Stimulated activated naive CD8-positive, alpha-beta T cell treated with anti-CD3 and anti-CD28 coated beads, Interleukin-15, Interleukin-2, amounts not matched to agents 100 U/mL and 50 U/mL, for 24 hours (primary cell): ENCODE measurements around the gene KRTAP2-4.
"Not testable (repeated sequence)": the region's sequence is repeated elsewhere in the genome, so short reads cannot be mapped to it uniquely, and the experiment has no call there.

Experiments
- ATAC-seq: fragments of 150-1000 bp; cut with Tn5 transposase; one replicate; pipeline ENCODE4 v1.10.0; 2021
- DNase-seq: peaks from one replicate; pipeline ENCODE4 v3.0.0; 2021

Gene KRTAP2-4, protein sequence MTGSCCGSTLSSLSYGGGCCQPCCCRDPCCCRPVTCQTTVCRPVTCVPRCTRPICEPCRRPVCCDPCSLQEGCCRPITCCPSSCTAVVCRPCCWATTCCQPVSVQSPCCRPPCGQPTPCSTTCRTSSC

DNA sequence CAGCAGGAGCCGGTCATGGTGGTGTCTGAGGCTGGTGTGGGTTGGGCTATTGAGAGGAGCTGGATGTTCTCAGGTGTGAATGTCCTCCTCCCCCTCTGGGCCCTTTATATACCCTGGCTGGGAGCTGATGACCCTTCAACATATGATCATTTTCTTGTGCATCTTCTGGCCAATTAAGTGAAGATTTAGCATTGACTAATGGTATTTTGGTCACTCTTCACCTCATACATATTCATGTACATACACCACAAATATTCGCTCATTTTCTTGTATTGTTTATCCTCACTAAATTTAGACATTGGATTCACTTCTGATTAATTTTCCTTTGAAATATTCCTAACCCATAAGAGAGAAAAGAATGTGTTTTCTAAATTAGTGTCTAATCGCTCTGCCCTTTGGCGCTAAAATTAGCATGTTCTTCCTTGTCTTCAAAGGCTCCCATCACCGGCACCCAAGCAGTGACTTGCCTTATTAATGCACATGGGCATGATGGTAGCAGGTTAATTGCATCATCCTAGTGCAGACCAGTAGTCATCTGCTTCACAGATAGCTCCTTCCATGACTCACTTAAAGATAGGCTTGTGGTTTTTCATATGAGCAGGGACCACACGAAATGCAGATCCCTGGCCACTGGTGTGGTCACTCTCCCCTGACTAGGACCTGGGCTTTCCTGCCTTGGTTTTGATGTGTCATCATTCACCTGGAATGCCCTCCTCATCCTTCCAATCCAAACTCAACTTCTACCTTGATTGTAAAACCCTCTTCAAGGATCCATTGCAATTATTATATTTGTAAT is at the start of gene KRTAP2-4:
Gene KRTAP2-4 (minus strand): TSS at position 51 of the 796 bp plus-strand sequence. CDS start 34 bp downstream, at position 17.
- no peak for ATAC-seq

DNA sequence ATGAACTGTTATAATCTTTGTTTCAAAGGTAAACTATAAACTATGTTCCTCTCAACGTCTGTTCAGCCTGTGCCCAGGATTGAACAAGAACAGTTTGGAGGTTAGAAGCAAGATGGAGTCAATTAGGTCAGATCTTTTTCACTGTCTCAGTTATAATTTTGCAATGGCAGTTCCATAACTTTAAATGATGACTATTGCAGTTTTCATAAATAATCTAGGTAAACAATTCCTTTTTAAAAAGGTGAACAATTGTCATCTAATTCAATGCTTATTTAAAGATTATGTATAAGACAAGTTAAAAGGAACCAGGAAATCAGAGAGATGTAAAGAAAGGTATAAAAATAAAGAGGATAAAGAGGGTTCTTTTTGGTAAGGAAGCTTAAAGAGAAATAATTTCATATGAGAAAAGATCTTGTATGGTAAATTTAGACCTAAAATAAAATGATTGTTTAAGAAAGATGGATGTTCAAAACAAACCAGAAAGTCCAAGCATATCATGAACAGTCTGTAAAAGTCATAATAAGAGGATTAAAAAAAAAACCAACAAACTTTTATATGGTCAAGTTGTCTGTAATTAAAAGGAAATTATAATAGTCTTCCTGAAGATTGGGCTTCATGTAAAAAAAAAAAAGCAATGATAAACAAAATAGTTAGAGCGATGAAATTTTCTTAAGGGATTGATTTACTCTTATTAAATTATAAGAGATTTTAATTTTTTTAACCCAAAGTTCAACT is 45.6 kb upstream of the KRTAP2-4 start:
- no peak for ATAC-seq
- DNase-seq = no peak

More for the DNA sequence above, at the start of gene KRTAP2-4:
- no peak for DNase-seq

DNA sequence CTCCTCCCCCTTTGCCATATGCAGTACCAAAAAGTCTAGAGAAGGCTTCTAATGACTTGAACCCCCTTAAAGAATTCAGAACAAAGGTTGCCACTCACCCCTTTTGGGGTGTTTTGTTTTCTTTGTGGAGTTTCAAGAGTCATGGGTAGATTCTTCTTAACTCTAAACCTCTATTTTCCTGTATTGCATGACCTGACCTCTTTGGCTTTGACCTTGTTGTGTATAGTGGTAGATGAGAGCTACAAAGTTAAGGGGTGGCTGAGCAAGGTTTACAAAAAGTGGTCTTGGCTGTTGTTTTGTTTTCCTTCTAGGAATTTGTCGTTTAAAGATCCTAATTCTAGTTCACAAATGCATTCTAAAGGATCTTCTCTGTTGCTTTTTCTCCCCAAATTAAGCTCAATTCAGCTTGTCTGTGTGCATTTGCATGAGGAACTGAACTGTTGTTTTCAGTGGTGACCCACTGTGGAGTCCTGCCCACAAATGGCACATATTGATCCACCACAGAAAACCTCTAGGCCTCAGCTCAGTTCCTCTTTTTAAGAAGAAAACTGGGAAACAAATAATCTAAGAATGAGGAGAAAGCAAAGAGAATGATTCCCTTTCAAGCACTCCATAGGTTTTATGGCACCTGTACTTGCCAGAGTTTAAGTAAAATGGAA is 43.2 kb upstream of the KRTAP2-4 start:
- not testable (repeated sequence) for DNase-seq, ATAC-seq

DNA sequence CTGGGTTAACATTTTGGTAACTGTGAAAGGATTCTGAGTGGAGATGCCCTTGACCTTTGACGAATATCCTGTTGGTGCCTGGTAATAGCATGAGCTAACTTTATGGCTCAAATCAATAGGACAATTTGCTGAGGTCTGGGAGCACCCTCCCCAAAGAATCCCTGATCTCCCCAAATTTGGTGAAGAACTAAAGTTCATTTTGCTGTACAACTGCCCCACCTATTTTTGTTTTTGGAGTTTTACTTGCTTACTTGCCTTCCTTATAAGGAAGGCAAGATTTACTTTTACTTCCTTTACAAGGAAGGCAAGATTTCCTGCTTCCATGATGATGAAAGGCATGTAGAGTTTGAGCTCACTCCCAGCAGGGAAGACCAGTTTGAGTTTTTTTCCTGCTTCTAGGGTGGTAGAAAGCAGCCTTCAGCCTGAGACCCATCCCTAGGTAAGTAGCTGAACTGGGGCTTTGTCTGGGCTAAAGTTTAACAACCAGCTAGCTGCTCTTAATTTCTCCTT is 42.3 kb upstream of the KRTAP2-4 start:
- ATAC-seq (no peak), DNase-seq (no peak)

DNA sequence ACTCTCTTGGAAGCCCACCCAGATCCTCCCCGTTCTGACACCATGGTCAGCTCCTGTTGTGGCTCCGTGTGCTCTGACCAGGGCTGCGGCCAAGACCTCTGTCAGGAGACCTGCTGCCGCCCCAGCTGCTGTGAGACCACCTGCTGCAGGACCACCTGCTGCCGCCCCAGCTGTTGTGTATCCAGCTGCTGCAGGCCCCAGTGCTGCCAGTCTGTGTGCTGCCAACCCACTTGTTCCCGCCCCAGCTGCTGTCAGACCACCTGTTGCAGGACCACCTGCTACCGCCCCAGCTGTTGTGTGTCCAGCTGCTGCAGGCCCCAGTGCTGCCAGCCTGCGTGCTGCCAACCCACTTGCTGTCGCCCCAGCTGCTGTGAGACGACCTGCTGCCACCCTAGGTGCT is 39.7 kb upstream of the KRTAP2-4 start, which contains the start of gene KRTAP4-9:
Gene KRTAP4-9 (plus strand): TSS at position 43 of the 400 bp plus-strand sequence. CDS start 0 bp downstream, at position 43.
- ATAC-seq, DNase-seq: not testable (repeated sequence)

DNA sequence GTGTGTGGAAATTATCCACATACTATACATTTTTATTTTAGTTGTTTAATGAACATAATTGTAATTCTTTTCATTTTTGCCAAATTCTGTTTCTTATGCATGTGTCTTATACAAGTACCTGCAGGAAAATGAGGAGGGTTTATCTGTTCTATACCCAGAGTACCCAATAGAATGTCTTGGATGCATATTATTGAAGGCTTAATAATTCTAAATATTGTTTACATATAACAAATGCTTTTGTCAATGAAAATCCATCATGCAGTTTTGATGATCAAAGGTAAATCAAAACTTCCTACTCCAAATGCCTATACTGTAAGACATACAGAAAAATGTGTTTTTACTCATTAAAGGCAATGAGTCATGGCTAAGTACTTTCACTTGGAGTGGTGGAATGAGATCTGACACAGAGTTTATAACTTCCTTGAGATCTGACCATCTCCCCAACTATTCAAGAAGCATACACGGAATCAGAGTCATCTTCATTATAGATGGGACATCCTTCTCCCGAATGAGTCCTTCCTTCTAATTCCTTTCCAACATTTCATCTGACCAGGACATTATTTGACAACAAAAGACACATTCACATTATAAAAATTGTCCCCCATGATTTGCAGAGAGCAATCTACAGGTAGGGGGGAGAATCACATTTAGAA is 38.8 kb upstream of the KRTAP2-4 start:
- DNase-seq, ATAC-seq: not testable (repeated sequence)

DNA sequence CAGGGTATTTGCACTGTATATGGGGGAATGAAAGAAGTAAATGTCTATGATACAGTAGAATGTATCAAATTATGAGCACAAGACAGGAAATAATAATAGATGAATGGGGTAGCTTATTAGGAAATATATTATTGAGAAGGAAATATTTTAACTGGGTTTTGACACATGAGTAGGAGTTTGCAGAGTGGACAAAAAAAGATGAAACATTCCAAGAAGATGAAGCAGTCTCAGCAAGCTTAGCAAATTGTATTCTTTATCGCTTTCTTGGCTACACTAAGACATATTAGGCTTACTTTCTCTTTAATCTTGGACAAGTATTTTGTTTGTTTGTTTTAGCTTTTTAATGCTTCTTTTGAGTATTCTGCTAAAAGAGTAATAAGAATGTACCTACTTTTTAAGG is 38.2 kb upstream of the KRTAP2-4 start:
- ATAC-seq = no peak
- DNase-seq = no peak

DNA sequence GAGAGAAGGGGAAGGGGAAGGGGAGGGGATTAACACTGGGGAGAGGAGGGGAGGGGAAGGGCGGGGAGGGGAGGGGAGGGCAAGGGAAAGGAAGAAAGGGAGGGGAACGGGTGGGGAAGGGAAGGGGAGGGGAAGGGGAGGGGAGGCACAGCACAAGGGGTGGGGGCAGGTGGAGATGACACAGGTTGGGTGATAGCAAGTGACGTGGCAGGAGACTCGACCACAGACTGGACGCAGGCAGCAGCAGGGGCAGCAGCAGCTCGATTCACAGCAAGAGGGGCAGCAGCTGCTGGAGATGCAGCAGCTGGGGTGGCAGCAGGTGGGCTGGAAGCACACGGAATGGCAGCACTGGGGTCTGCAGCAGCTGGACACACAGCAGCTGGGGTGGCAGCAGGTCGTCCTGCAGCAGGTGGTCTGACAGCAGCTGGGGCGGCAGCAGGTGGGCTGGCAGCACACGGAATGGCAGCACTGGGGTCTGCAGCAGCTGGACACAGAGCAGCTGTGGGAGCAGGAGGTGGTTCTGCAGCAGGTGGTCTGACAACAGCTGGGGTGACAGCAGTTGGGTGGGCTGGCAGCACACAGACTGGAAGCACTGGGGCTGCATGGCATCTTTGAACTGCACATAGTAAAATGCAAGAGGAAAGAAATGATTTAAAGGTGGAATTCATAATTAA is 36.0 kb upstream of the KRTAP2-4 start, which contains the start of gene KRTAP4-16:
Gene KRTAP4-16 (minus strand): TSS at position 624 of the 674 bp plus-strand sequence. CDS start 0 bp downstream, at position 624.
- DNase-seq (no peak), ATAC-seq (no peak)

DNA sequence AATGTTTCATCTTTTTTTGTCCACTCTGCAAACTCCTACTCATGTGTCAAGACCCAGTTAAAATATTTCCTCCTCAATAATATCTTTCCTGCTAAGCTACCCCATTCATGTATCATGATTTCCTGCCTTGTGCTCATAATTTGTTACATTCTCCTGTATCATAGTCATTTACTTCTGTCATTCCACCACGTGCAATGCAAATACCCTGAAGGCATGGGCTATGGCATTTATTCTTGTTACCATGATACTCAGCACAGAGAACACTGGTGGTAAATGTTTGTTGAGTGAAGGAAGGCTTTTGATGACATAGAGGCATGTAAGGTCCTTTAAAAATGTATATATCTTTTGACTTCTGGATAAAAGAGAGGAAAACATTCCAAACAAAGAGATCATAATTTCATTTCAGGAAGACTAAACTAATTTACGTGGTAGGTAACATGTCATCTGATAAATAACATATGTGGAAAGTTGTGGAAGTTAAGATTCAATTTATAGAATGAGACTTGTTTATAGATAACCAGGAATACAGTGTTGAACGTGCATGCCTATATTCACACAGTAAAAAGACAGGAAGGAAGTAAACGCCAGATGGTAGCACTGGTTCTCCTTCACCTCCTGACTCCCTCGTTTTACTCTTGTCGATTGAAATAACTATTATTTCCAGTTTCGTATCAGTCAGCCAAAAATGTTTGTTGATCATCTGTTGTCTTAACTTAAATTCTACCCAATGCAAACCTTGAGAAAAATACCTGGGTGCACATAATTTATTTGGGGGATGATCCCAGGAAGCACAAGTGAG is 34.2 kb upstream of the KRTAP2-4 start:
- DNase-seq = not testable (repeated sequence)

DNA sequence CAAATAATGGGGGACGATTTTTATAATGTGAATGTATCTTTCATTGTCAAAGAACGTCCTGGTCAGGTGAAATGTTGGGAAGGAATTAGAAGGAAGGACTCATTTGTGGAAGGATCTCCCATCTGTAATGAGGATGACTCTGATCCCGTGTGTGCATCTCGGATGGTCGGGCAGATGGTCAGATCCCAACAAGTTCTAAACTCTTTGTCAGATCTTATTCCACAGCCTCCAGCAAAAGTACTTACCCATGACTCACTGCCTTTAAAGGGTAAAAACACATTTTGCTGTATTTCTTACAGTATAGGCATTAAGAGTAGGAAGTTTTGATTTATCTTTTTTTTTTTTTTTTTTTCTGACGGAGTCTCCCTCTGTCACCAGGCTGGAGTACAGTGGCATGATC is 32.8 kb upstream of the KRTAP2-4 start:
- DNase-seq (no peak), ATAC-seq (no peak)

More for the DNA sequence above, 34.2 kb upstream of the KRTAP2-4 start:
- ATAC-seq = not testable (repeated sequence)

DNA sequence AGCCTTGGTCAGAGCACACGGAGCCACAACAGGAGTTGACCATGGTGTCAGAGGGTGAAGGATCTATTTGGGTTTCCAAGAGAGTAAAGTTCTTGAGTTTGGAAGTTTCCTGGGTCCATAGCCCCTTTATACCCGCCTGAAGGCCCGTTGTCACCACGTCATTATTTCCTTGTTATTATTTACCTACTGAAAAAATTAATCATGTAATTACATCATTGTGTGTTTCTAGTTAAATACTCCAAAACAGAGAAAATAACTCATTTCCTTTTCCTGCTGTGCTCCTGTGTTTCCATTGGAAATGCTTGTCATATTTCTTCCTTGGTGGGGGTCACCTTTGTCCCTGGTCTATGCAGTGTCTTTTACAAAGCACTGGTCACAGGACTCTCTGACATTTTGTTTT is 32.4 kb upstream of the KRTAP2-4 start, which contains the start of gene KRTAP4-8:
Gene KRTAP4-8 (minus strand): TSS at position 101 of the 400 bp plus-strand sequence. CDS start 58 bp downstream, at position 43.
- ATAC-seq (no peak), DNase-seq (no peak)

DNA sequence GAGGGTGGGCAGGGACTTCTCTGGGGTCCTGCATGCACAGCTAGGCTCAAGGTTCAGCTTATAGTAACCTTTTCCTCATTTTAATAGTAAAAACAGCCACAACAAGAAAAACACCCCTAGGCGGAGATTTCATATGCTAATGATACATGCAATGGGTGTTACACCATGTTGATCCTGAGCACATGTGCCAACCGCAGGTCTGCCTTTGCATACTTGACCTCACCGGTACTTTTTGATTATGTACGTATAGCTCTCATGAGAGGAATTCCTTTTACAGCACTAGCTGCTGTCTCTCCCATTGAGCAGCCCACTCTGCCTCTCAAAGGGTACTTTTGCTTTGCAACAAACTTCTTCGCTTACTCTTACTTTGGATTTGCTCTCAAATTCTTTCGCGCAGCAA is 30.4 kb upstream of the KRTAP2-4 start:
- ATAC-seq = no peak

DNA sequence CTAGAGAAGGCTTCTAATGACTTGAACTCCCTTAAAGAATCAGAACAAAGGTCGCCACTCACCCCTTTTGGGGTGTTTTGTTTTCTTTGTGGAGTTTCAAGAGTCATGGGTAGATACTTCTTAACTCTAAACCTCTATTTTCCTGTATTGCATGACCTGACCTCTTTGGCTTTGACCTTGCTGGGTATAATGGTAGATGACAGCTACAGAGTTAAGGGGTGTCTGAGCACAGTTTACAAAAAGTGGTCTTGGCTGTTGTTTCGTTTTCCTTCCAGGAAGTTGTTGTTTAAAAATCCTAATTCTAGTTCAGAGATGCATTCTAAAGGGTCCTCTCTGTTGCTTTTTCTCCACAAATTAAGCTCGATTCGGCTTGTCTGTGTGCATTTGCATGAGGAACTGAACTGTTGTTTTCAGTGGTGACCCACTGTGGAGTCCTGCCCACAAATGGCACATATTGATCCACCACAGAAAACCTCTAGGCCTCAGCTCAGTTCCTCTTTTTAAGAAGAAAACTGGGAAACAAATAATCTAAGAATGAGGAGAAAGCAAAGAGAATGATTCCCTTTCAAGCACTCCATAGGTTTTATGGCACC is 23.2 kb upstream of the KRTAP2-4 start:
- not testable (repeated sequence) for ATAC-seq, DNase-seq

More for the DNA sequence above, 30.4 kb upstream of the KRTAP2-4 start:
- no peak for DNase-seq

DNA sequence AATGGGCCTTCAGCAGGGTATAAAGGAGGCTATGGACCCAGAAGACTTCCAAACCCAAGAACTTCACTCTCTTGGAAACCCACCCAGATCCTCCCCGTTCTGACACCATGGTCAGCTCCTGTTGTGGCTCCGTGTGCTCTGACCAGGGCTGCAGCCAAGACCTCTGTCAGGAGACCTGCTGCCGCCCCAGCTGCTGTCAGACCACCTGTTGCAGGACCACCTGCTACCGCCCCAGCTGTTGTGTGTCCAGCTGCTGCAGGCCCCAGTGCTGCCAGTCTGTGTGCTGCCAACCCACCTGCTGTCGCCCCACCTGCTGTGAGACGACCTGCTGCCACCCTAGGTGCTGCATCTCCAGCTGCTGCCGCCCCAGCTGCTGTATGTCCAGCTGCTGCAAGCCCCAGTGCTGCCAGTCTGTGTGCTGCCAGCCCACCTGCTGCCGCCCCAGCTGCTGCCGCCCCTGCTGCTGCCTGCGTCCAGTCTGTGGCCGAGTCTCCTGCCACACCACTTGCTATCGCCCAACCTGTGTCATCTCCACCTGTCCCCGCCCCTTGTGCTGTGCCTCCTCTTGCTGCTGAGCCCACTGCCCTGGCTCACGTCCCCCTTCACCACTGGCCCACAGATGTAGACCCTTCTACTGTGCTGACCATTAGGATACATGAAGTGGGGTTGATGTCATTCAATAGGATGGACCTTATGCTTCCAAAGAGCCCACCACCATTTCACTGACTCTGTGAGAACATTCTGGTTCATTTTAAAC is 18.6 kb upstream of the KRTAP2-4 start, which contains the start of gene KRTAP4-7:
Gene KRTAP4-7 (plus strand): TSS at position 51 of the 757 bp plus-strand sequence. CDS start 57 bp downstream, at position 108.
- not testable (repeated sequence) for ATAC-seq

DNA sequence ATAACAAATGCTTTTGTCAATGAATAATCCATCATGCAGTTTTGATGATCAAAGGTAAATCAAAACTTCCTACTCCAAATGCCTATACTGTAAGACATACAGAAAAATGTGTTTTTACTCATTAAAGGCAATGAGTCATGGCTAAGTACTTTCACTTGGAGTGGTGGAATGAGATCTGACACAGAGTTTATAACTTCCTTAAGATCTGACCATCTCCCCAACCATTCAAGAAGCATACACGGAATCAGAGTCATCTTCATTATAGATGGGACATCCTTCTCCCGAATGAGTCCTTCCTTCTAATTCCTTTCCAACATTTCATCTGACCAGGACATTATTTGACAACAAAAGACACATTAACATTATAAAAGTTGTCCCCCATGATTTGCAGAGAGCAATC is 17.7 kb upstream of the KRTAP2-4 start:
- not testable (repeated sequence) for ATAC-seq, DNase-seq

More for the DNA sequence above, 18.6 kb upstream of the KRTAP2-4 start, which contains the start of gene KRTAP4-7:
- DNase-seq = not testable (repeated sequence)

DNA sequence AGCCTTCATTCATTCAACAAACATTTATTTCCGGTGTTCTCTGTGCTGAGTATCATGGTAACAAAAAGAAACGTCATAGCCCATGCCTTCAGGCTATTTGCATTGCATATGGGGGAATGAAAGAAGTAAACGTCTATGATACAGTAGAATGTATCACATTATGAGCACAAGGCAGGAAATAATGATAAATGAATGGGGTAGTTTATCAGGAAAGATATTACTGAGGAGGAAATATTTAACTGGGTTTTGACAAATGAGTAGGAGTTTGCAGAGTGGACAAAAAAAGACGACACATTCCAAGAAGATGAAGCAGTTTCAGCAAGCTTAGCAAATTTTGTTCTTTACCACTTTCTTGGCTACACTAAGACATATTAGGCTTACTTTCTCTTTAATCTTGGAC is 16.9 kb upstream of the KRTAP2-4 start:
- no peak for ATAC-seq
- DNase-seq = no peak

DNA sequence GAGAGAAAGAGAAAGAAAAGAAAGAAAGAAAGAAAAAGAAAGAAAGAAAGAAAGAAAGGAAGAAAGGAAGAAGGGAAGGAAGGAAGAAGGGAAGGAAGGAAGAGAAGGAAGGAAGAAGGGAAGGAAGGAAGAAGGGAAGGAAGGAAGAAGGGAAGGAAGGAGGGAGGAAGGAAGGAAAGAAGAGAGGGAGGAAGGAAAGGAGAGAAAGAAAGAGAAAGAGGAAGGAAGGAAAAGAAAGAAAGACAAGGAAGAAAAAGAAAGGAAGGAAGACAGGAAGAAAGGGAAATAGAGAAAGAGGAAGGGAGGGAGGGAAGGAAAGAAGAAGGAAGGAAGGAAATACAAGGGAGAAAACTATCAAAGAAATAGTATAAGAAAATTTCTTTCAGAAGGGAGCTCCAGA is 11.1 kb upstream of the KRTAP2-4 start:
- no peak for ATAC-seq
- no peak for DNase-seq

DNA sequence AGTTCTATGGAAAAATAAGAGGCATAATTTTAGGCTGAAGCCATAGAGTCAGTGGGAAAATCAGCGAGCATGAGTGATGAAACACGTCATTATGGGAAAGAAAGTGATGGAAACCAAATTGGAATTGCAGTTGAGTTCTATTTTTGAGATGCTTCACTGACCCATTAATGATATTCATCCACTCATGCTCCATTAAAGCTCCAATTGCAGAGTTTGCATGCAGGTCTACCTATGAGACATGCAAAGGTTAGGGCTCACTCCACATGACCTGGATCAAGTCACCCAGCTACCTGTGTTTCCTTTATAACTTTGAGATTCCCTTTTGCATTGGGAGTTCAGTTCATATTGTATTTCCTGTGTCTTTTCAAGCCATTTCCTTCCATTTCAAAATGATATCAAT is 8.0 kb upstream of the KRTAP2-4 start:
- no peak for ATAC-seq
- no peak for DNase-seq
